HL-60 (cell line): Measurements from ENCODE around the gene CLPTM1.

Source experiments
- GABPA ChIP-seq: IDR thresholded peaks from 2 replicates; pipeline ENCODE4 v1.6.1; 2012; ENCODE audit warnings: low read depth
- POLR2AphosphoS5 ChIP-seq: IDR thresholded peaks from 2 replicates; pipeline ENCODE4 v1.6.1; 2012; ENCODE audit warnings: low read depth
- REST ChIP-seq: IDR thresholded peaks from 2 replicates; pipeline ENCODE4 v1.6.1; 2012; ENCODE audit warnings: low read depth; ENCODE audit not compliant: insufficient replicate concordance
- SPI1 ChIP-seq: IDR thresholded peaks from 2 replicates; pipeline ENCODE4 v1.6.1; 2012; ENCODE audit warnings: low read depth, mild to moderate bottlenecking, borderline replicate concordance
- TF ChIP-seq, protein P1 (sequence below): IDR thresholded peaks from one replicate; pipeline ENCODE4 v1.5.1; 2011; ENCODE audit warnings: low read length, control low read depth, inconsistent platforms; ENCODE audit not compliant: insufficient read depth

DNA sequence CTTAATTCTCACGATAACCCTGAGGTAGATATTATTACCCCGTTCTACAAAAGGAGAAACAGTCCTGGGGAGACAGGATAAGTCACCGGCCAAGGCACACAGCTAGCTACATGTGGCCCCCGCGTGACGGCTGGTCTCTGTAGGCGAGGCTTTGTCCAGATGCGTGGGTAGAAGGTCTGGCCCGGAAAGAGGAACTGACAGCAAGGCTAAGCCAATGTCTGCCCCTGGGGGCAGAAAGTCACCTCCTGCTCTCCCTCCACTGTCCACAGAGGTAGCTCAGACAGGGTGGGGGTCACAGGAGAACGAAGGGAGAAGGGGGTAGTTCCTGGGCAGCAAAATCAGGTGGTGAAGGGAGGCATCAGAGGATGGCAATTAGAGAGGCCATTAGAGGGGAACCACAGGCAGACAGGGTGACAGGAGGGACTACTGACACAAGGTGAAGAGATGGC, 11.4 kb upstream of the CLPTM1 start:
- TF ChIP-seq, protein P1, sequence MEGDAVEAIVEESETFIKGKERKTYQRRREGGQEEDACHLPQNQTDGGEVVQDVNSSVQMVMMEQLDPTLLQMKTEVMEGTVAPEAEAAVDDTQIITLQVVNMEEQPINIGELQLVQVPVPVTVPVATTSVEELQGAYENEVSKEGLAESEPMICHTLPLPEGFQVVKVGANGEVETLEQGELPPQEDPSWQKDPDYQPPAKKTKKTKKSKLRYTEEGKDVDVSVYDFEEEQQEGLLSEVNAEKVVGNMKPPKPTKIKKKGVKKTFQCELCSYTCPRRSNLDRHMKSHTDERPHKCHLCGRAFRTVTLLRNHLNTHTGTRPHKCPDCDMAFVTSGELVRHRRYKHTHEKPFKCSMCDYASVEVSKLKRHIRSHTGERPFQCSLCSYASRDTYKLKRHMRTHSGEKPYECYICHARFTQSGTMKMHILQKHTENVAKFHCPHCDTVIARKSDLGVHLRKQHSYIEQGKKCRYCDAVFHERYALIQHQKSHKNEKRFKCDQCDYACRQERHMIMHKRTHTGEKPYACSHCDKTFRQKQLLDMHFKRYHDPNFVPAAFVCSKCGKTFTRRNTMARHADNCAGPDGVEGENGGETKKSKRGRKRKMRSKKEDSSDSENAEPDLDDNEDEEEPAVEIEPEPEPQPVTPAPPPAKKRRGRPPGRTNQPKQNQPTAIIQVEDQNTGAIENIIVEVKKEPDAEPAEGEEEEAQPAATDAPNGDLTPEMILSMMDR: no peak
- TF ChIP-seq GABPA: no peak
- no peak for TF ChIP-seq REST
- peak; percentile 97 for TF ChIP-seq SPI1
- TF ChIP-seq POLR2AphosphoS5: peak; percentile 71; the same call in 1 of the 2 replicates
